H1 (cell line): ENCODE results near the gene ALK. TPM values are rescaled to one million over a fixed set of nuclear protein-coding genes. Genes with fewer than 3 reads are reported as not detected.

ENCODE experiments used
- CTCF ChIA-PET: fragments of 300-600 bp; sonication (Branson Sonifier 250); formaldehyde crosslinking; loops from one replicate; lab custom pipeline; 2021; ENCODE audit not compliant: partially characterized antibody; lab: Charles Lee
- POLR2A ChIA-PET: fragments of 300-600 bp; sonication (Branson Sonifier 250); formaldehyde crosslinking; loops from one replicate; lab custom pipeline; 2021; ENCODE audit warnings: inconsistent platforms; ENCODE audit not compliant: partially characterized antibody; lab: Charles Lee
- DNase-seq, 2 experiments: peaks; one replicate each; pipeline versions ENCODE4 v3.0.0 to v3.0.0-alpha.2; 2010 to 2022; ENCODE audit warnings: low spot score in 2 of 2, low read depth in 1 of 2, mixed read lengths in 1 of 2
- FAIRE-seq: peaks from 2 replicates; lab custom pipeline; 2011; peaks lifted over from hg19 to GRCh38; lab: Jason Lieb, UNC
- H2AFZ ChIP-seq: 2 replicates; pipeline ENCODE4 v1.8.1; 2012; ENCODE audit warnings: low read length, inconsistent platforms
- H2AK5ac ChIP-seq: 2 replicates; pipeline ENCODE4 v1.6.1; 2013; ENCODE audit warnings: low read depth, low read length
- H2BK120ac ChIP-seq: replicated peaks from 2 replicates; pipeline ENCODE3; 2013; ENCODE audit warnings: low read depth, low read length, inconsistent platforms
- H2BK12ac ChIP-seq: 2 replicates; pipeline ENCODE4 v1.6.1; 2013; ENCODE audit warnings: low read depth, low read length
- H2BK15ac ChIP-seq: 2 replicates; pipeline ENCODE4 v1.6.1; 2013; ENCODE audit warnings: low read length
- H2BK20ac ChIP-seq: 2 replicates; pipeline ENCODE4 v1.6.1; 2013; ENCODE audit warnings: low read length
- H2BK5ac ChIP-seq: 2 replicates; pipeline ENCODE4 v1.6.1; 2013; ENCODE audit warnings: low read depth, low read length
- H3K14ac ChIP-seq: 2 replicates; pipeline ENCODE4 v1.6.1; 2013; ENCODE audit warnings: inconsistent platforms; ENCODE audit not compliant: insufficient read length
- H3K18ac ChIP-seq: 2 replicates; pipeline ENCODE4 v1.6.1; 2013; ENCODE audit warnings: low read length; ENCODE audit errors: extremely low read depth
- H3K23ac ChIP-seq: 2 replicates; pipeline ENCODE4 v1.6.1; 2013; ENCODE audit warnings: inconsistent platforms; ENCODE audit not compliant: insufficient read length
- H3K23me2 ChIP-seq: 2 replicates; pipeline ENCODE4 v1.6.1; 2013; ENCODE audit warnings: low read depth, low read length
- H3K27ac ChIP-seq: 2 replicates; pipeline ENCODE4 v1.6.1; 2011; ENCODE audit warnings: low read depth, low read length, inconsistent platforms
- H3K27me3 ChIP-seq, 4 experiments: replicated peaks in 1 of 4; 1 replicate in 1 of 4; 2 replicates in 3 of 4; pipeline versions ENCODE4 v1.6.1 to v1.8.1; 2011 to 2013; ENCODE audit warnings: low read length in 3 of 4, mild to moderate bottlenecking in 3 of 4, inconsistent platforms in 2 of 4, mixed read lengths in 2 of 4, moderate library complexity in 1 of 4; ENCODE audit not compliant: control insufficient read depth in 3 of 4, insufficient read depth in 3 of 4; ENCODE audit errors: extremely low read depth in 1 of 4
- H3K36me3 ChIP-seq, 4 experiments: 2 replicates each; pipeline versions ENCODE4 v1.6.1 to v1.8.1; 2011 to 2013; ENCODE audit warnings: mild to moderate bottlenecking in 4 of 4, low read length in 3 of 4, moderate library complexity in 2 of 4, control low read depth in 1 of 4, inconsistent platforms in 1 of 4; ENCODE audit not compliant: insufficient read depth in 4 of 4, control insufficient read depth in 2 of 4
- H3K4ac ChIP-seq: replicated peaks from 2 replicates; pipeline ENCODE3; 2013; ENCODE audit warnings: low read length, low read depth, mixed read lengths, inconsistent platforms; ENCODE audit not compliant: insufficient read length
- H3K4me1 ChIP-seq, 4 experiments: replicated peaks in 1 of 4; 1 replicate in 1 of 4; 2 replicates in 3 of 4; pipeline versions ENCODE4 v1.6.1 to v1.8.1; 2011 to 2013; ENCODE audit warnings: low read length in 3 of 4, inconsistent platforms in 2 of 4, mixed read lengths in 1 of 4; ENCODE audit not compliant: insufficient read depth in 4 of 4, control insufficient read depth in 3 of 4
- H3K4me2 ChIP-seq, 2 experiments: 2 replicates each; pipeline versions ENCODE4 v1.6.1 to v1.8.1; 2011 to 2013; ENCODE audit warnings: low read depth in 2 of 2, low read length in 2 of 2, control low read depth in 1 of 2, inconsistent platforms in 1 of 2, mild to moderate bottlenecking in 1 of 2; ENCODE audit not compliant: insufficient read depth in 1 of 2
- H3K4me3 ChIP-seq, 4 experiments: fragments of 200-600, 300-600 bp in 1 of 4; sonication (generic), shearing (Covaris generic), sonication (Bioruptor Twin) in 1 of 4; 2 replicates each; pipeline versions ENCODE4 v1.5.1 to v1.8.1; 2011 to 2016; ENCODE audit warnings: low read length in 4 of 4, low read depth in 3 of 4, control low read depth in 2 of 4, inconsistent platforms in 2 of 4, mild to moderate bottlenecking in 2 of 4, mixed read lengths in 1 of 4, moderate library complexity in 1 of 4; ENCODE audit not compliant: insufficient read depth in 2 of 4; ENCODE audit errors: extremely low read depth in 1 of 4
- H3K56ac ChIP-seq: replicated peaks from 2 replicates; pipeline ENCODE3; 2013; ENCODE audit warnings: low read depth, mild to moderate bottlenecking, mixed read lengths, low read length, inconsistent platforms; ENCODE audit not compliant: insufficient read length
- H3K79me1 ChIP-seq: 2 replicates; pipeline ENCODE4 v1.6.1; 2013; ENCODE audit warnings: low read depth, low read length, control low read depth
- H3K79me2 ChIP-seq, 2 experiments: 2 replicates each; pipeline versions ENCODE4 v1.6.1 to v1.8.1; 2012 to 2013; ENCODE audit warnings: low read length in 2 of 2, mild to moderate bottlenecking in 2 of 2, inconsistent platforms in 1 of 2; ENCODE audit not compliant: insufficient read depth in 2 of 2, control insufficient read depth in 1 of 2
- H3K9ac ChIP-seq, 4 experiments: replicated peaks in 1 of 4; 1 replicate in 1 of 4; 2 replicates in 3 of 4; pipeline versions ENCODE4 v1.6.1 to v1.8.1; 2011 to 2013; ENCODE audit warnings: low read depth in 3 of 4, low read length in 3 of 4, control low read depth in 2 of 4, mild to moderate bottlenecking in 2 of 4, moderate library complexity in 2 of 4, inconsistent platforms in 1 of 4; ENCODE audit errors: extremely low read depth in 1 of 4
- H3K9me3 ChIP-seq, 2 experiments: 2 replicates each; pipeline versions ENCODE4 v1.6.1 to v1.8.1; 2012 to 2013; ENCODE audit warnings: mild to moderate bottlenecking in 2 of 2, moderate library complexity in 2 of 2, control low read depth in 1 of 2, inconsistent platforms in 1 of 2, low read depth in 1 of 2, low read length in 1 of 2, mixed read lengths in 1 of 2; ENCODE audit not compliant: insufficient read depth in 2 of 2
- H4K20me1 ChIP-seq, 2 experiments: replicated peaks in 1 of 2; 2 replicates each; pipeline versions ENCODE3 to v1.8.1; 2011 to 2013; ENCODE audit warnings: inconsistent platforms in 2 of 2, low read length in 2 of 2, mild to moderate bottlenecking in 1 of 2; ENCODE audit not compliant: insufficient read depth in 2 of 2, control insufficient read depth in 1 of 2
- H4K5ac ChIP-seq: 2 replicates; pipeline ENCODE4 v1.6.1; 2013; ENCODE audit warnings: low read length, low read depth, mixed read lengths, inconsistent platforms; ENCODE audit not compliant: insufficient read length
- H4K8ac ChIP-seq: 2 replicates; pipeline ENCODE4 v1.8.0; 2013; ENCODE audit warnings: mild to moderate bottlenecking, moderate library complexity, low read length, inconsistent platforms; ENCODE audit not compliant: insufficient read depth; ENCODE audit errors: extremely low read depth
- H4K91ac ChIP-seq: replicated peaks from 2 replicates; pipeline ENCODE3; 2013; ENCODE audit warnings: low read length, mixed read lengths, inconsistent platforms; ENCODE audit not compliant: insufficient read length
- ASH2L ChIP-seq: fragments of 200-600, 300-600 bp; sonication (generic); IDR thresholded peaks from one replicate; pipeline ENCODE4 v1.7.1; 2017; ENCODE audit warnings: low read length
- ATF2 ChIP-seq: IDR thresholded peaks from 2 replicates; pipeline ENCODE4 v1.6.1; 2012; ENCODE audit warnings: low read length, inconsistent platforms
- BCL11A ChIP-seq, 2 experiments: IDR thresholded peaks; one replicate each; pipeline ENCODE4 v1.6.1; 2011; ENCODE audit warnings: low read depth in 2 of 2, low read length in 2 of 2, mild to moderate bottlenecking in 2 of 2
- EP300 ChIP-seq, 2 experiments: IDR thresholded peaks; 1 replicate in 1 of 2; 2 replicates in 1 of 2; pipeline ENCODE4 v1.6.1; 2011 to 2012; ENCODE audit warnings: low read depth in 2 of 2, low read length in 2 of 2, mild to moderate bottlenecking in 2 of 2, borderline replicate concordance in 1 of 2, inconsistent platforms in 1 of 2, moderate library complexity in 1 of 2
- JUN ChIP-seq: IDR thresholded peaks from 2 replicates; pipeline ENCODE4 v1.6.1; 2011; ENCODE audit warnings: low read depth, mild to moderate bottlenecking, improper control_type of control experiment, low read length
- KDM5A ChIP-seq: fragments of 200-600 bp; IDR thresholded peaks from 2 replicates; pipeline ENCODE4 v1.7.1; 2012; ENCODE audit warnings: mild to moderate bottlenecking, low read length, inconsistent platforms, mixed read lengths
- NANOG ChIP-seq: IDR thresholded peaks from 2 replicates; pipeline ENCODE4 v1.6.1; 2011; ENCODE audit warnings: low read length, low read depth, mild to moderate bottlenecking, inconsistent platforms; ENCODE audit not compliant: insufficient read depth, poor library complexity, severe bottlenecking
- NRF1 ChIP-seq: IDR thresholded peaks from 2 replicates; pipeline ENCODE4 v1.6.1; 2011; ENCODE audit warnings: mild to moderate bottlenecking, low read depth, low read length, improper control_type of control experiment
- POU5F1 ChIP-seq: IDR thresholded peaks from 2 replicates; pipeline ENCODE4 v1.6.1; 2011; ENCODE audit warnings: low read depth, mild to moderate bottlenecking, low read length, moderate library complexity
- SIRT6 ChIP-seq: IDR thresholded peaks from one replicate; pipeline ENCODE4 v1.7.1; 2012; ENCODE audit warnings: low read length, inconsistent platforms
- SIX5 ChIP-seq: IDR thresholded peaks from 2 replicates; pipeline ENCODE4 v1.6.1; 2011; ENCODE audit warnings: mild to moderate bottlenecking, low read depth, low read length
- SRF ChIP-seq: IDR thresholded peaks from 2 replicates; pipeline ENCODE4 v1.6.1; 2011; ENCODE audit warnings: mild to moderate bottlenecking, low read depth, low read length, moderate library complexity
- TAF1 ChIP-seq: IDR thresholded peaks from 2 replicates; pipeline ENCODE4 v1.6.1; 2011; ENCODE audit warnings: mild to moderate bottlenecking, low read depth, low read length
- WGBS, 2 experiments: shearing (Covaris generic) in 1 of 2; methylation state at CpG; one replicate each; pipeline versions ENCODE4 v1.1.6 to v1.1.7; 2013 to 2015; ENCODE audit warnings: low lambda C conversion rate in 2 of 2, mixed read lengths in 2 of 2, inconsistent platforms in 1 of 2, low coverage in 1 of 2, missing lambda C conversion rate in 1 of 2; ENCODE audit not compliant: insufficient replicate concordance in 2 of 2, insufficient coverage in 1 of 2, insufficient read length in 1 of 2; ENCODE audit errors: extremely low coverage in 1 of 2, missing lambda C conversion rate in 1 of 2; 5-methylcytosine and 5-hydroxymethylcytosine counted together
- polyA plus RNA-seq, 7 experiments: library from polyadenylated mRNA; depleted of rRNA in 3 of 7; stranded (reverse) in 5 of 7; unstranded in 2 of 7; fragments of >200 nt in 5 of 7; fragments of 200-250 nt in 2 of 7; gene quantifications; 1 replicate in 5 of 7; 2 replicates in 1 of 7; 4 replicates in 1 of 7; pipeline versions ENCODE4 v1.2.1 to v1.2.3, GENCODE V29; 2011 to 2013; ENCODE audit warnings: missing spikeins in 2 of 7, mixed read lengths in 2 of 7
- total RNA-seq: library from RNA; stranded (reverse); fragmentation: NEBNext Ultra II Directional; extraction: Animal tissue kit (Norgen Biotek cat#: 25700); gene quantifications from 2 replicates; pipeline ENCODE4 v1.2.1, GENCODE V29; 2021

The ALK gene
- total and polyA plus RNA-seq, 2 of the 8 experiments (the other 6 are each of a cell fraction or from before 2014, with no cell fraction given): 0.02 to 0.09 TPM

GRCh38 chr2:29519338-29519925 is 402.0 kb downstream of the ALK start:
- Histone ChIP-seq H3K23ac (no peak overlapping the region), H2BK120ac (no peak overlapping the region), H3K4me3 (no peak overlapping the region), H3K23me2 (no peaks in the 10 kb centered on the region), H3K9ac (no peak overlapping the region), H2AFZ (no peak overlapping the region), H4K20me1 (no peaks in the 10 kb centered on the region), H3K79me2 (no peaks in the 10 kb centered on the region), H4K91ac (no peak overlapping the region), H3K9me3 (no peaks in the 10 kb centered on the region; a peak in 1 of 4 replicates), H3K27me3 (no peaks in the 10 kb centered on the region), H4K8ac (no peak overlapping the region), H3K4me1 (peaks cover 0 to 5% (median 3%) of the 10 kb centered on the region in 4 experiments; a peak in 2 of 7 replicates), H3K14ac (no peak overlapping the region), H3K27ac (no peak overlapping the region), H2BK20ac (no peak overlapping the region), H2BK5ac (no peak overlapping the region), H2BK12ac (no peak overlapping the region), H3K56ac (no peak overlapping the region), H3K4ac (no peak overlapping the region), H3K4me2 (no peak overlapping the region), H2AK5ac (no peak overlapping the region), H2BK15ac (no peak overlapping the region), H3K79me1 (no peaks in the 10 kb centered on the region), H3K36me3 (no peaks in the 10 kb centered on the region), H3K18ac (no peak overlapping the region), H4K5ac (no peak overlapping the region)
- 96% methylated on average over 3 of the region's 3 CpGs; no CpG with 5 or more reads in 1 of the 2 experiments for WGBS, 2 experiments
- ChIA-PET CTCF (interaction anchor here (0.6 kb wide), 1 partner anchor 617 kb away, joined by 3 read pairs; no protein-coding TSS in a partner anchor), POLR2A (no interaction called here)
- no peak for FAIRE-seq
- no peak for DNase-seq
- TF ChIP-seq ATF2 (no peak), NANOG (no peak), JUN (no peak), EP300 (IDR thresholded peaks at IDR 0.05; ENCODE audit: borderline replicate concordance in 1 of 2, low read depth in 2 of 2, low read length in 2 of 2) (no peak), TAF1 (no peak), SIX5 (no peak), SRF (no peak), KDM5A (no peak), SIRT6 (no peak), BCL11A (IDR thresholded peaks at IDR 0.05; ENCODE audit: low read depth in 2 of 2, low read length in 2 of 2) (no peak), ASH2L (no peak), POU5F1 (no peak), NRF1 (no peak)
